AG04450 (cell line): ENCODE measurements around the gene AGBL3. TPM values are rescaled to one million over a fixed set of nuclear protein-coding genes. Genes with fewer than 3 reads are reported as not detected.

ENCODE experiments used
- CTCF ChIA-PET: fragments of 300-600, 350-600 bp; formaldehyde crosslinking; extraction: SDS; loops from one replicate; lab custom pipeline; 2022; ENCODE audit warnings: antibody characterized with exemption, inconsistent platforms; lab: Charles Lee
- POLR2A ChIA-PET: fragments of 350-600 bp; formaldehyde crosslinking; extraction: SDS; loops from one replicate; lab custom pipeline; 2021; ENCODE audit warnings: antibody characterized with exemption, inconsistent platforms; lab: Yijun Ruan, JAX
- DNase-seq: peaks from one replicate; pipeline ENCODE4 v3.0.0-alpha.2; 2011; ENCODE audit warnings: low read depth, low spot score
- H3K27ac ChIP-seq: one replicate; pipeline ENCODE4 v1.5.1; 2012; ENCODE audit warnings: low read depth, low read length, control low read depth
- H3K27me3 ChIP-seq: one replicate; pipeline ENCODE4 v1.6.0; 2012; ENCODE audit warnings: low read length; ENCODE audit not compliant: control insufficient read depth, insufficient read depth
- H3K4me3 ChIP-seq: 2 replicates; pipeline ENCODE4 v1.5.1; 2011; ENCODE audit warnings: mild to moderate bottlenecking, low read depth, low read length, control low read depth
- H3K9me3 ChIP-seq: 2 replicates; pipeline ENCODE4 v1.5.1; 2012; ENCODE audit warnings: low read length; ENCODE audit not compliant: control insufficient read depth, insufficient read depth
- polyA plus RNA-seq: library from polyadenylated mRNA; depleted of rRNA; stranded (reverse); fragments of >200 nt; gene quantifications from 2 replicates; pipeline ENCODE4 v1.2.3, GENCODE V29; 2011
- TF ChIP-seq, protein P1 (sequence below): IDR thresholded peaks from 2 replicates; pipeline ENCODE4 v1.5.1; 2011; ENCODE audit warnings: low read depth, low read length, control low read depth, inconsistent platforms

AGBL3 gene
- polyA plus RNA-seq, 1 experiment, result 0.38 TPM

DNA sequence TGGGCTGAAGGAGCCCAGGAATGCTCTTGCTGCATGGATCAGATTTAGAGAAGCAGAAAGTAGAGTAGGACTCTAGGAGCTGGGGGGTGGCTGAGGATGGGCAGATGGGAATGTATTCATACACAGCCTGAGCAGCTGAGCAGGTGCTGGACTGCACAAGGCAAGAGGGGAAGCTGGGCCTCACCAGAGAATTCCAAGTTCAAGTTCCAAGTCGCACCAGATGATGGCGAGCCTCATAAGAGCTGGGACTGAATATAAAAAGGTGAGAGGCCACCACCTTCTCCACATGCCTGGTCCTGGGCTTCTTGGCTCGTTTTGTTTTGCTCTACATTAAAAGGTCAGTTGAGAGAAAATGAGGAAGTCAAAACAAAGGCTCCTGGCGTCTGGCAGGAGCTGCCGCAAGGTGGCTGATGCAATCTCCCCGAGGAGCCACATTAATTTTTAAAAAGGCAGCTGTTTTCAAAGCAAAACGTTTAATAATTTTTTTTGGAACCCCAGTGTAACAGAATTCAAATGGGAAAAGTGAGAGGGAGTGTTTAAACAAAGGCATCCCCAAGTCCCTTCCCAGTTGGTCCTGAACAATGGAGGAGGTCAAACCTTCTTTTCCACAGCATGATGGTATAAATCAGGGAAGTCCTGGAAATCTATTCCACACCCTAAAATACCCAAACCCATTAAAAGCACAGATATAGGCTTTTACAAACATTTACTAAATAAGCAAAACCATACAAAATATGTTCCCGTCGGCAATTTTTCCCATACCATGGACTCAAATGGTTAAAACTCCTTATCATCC, 174.7 kb downstream of the AGBL3 start:
- peak overlapping the region; percentile 69 for H3K27ac ChIP-seq
- TF ChIP-seq, protein P1, sequence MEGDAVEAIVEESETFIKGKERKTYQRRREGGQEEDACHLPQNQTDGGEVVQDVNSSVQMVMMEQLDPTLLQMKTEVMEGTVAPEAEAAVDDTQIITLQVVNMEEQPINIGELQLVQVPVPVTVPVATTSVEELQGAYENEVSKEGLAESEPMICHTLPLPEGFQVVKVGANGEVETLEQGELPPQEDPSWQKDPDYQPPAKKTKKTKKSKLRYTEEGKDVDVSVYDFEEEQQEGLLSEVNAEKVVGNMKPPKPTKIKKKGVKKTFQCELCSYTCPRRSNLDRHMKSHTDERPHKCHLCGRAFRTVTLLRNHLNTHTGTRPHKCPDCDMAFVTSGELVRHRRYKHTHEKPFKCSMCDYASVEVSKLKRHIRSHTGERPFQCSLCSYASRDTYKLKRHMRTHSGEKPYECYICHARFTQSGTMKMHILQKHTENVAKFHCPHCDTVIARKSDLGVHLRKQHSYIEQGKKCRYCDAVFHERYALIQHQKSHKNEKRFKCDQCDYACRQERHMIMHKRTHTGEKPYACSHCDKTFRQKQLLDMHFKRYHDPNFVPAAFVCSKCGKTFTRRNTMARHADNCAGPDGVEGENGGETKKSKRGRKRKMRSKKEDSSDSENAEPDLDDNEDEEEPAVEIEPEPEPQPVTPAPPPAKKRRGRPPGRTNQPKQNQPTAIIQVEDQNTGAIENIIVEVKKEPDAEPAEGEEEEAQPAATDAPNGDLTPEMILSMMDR, result no peak
- no peak for DNase-seq
- ChIA-PET CTCF (interaction anchor here (1.2 to 2.7 kb wide), 3 partner anchors 8 to 14 kb away, joined by 5 to 9 read pairs (median 8); partner anchors contain the start of genes CYREN and TMEM140), POLR2A (interaction anchor here (0.7 to 2.0 kb wide), 5 partner anchors 9 to 204 kb away, joined by 3 to 12 read pairs (median 6); partner anchors contain the start of genes CYREN, TMEM140 and WDR91)
- H3K4me3 ChIP-seq, result no peak overlapping the region
- H3K9me3 ChIP-seq, result peaks cover 10% of the 10 kb centered on the region
- H3K27me3 ChIP-seq, result no peaks in the 10 kb centered on the region

DNA sequence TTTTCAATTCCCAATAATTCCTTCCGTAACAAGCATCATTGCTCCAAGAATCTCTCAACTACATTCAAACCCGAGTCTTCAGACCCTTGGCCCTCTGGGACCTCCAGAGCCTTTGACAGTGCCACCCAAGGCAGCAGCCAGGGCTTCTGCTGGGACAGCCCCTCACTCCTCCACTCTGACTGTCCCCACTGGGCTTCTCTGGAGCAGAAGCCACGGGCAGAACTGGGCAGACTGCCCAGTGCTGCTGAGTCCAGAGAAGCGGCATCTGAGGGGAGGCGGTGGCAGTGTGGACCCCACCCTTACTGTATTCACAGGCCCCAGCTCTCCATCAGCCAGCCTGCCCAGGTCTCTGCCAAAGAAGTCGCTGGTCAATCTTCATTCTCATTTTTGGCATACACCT, 175.4 kb downstream of the AGBL3 start:
- CTCF ChIA-PET, result interaction anchor here (2.7 kb wide), 1 partner anchor 9 kb away, joined by 9 read pairs; the partner anchor contains the start of gene CYREN

DNA sequence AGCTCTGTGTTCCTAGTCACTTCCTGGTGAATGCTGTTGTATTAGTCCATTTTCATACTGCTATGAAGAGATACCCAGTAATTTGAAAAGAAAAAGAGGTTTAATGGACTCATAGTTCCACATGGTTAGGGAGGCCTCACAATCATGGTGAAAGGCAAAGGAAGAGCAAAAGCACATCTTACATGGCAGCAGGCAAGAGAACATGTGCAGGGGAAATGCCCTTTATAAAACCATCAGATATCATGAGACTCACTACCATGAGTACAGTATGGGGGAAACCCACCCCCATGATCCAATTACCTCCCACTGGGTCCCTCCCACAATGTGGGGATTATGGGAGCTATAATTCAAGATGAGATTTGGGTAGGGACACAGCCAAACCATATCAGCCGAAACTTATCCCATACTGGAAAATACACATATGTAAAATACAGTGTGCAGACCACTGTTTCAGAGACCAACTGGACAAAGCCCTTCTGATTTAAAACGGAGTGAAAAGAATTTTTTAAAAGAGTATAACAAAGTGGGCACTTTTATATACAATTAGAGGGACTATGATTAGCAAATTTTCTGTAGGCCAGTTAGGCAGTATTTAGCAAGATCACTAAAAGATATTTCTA, 176.2 kb downstream of the AGBL3 start:
- CTCF ChIA-PET, result interaction anchor here (2.7 kb wide), 1 partner anchor 8 kb away, joined by 9 read pairs; the partner anchor contains the start of gene CYREN
- no peak for DNase-seq
- H3K4me3 ChIP-seq, result no peak overlapping the region
- TF ChIP-seq, protein P1, result no peak
- POLR2A ChIA-PET, result no interaction called here
- H3K27me3 ChIP-seq, result no peaks in the 10 kb centered on the region
- no peak overlapping the region for H3K27ac ChIP-seq
- H3K9me3 ChIP-seq, result peaks cover 3% of the 10 kb centered on the region

More for the DNA sequence above, 175.4 kb downstream of the AGBL3 start:
- TF ChIP-seq, protein P1, result no peak
- no peak overlapping the region for H3K4me3 ChIP-seq
- peaks cover 8% of the 10 kb centered on the region for H3K9me3 ChIP-seq
- POLR2A ChIA-PET, result no interaction called here
- no peaks in the 10 kb centered on the region for H3K27me3 ChIP-seq
- DNase-seq, result no peak
- no peak overlapping the region for H3K27ac ChIP-seq

DNA sequence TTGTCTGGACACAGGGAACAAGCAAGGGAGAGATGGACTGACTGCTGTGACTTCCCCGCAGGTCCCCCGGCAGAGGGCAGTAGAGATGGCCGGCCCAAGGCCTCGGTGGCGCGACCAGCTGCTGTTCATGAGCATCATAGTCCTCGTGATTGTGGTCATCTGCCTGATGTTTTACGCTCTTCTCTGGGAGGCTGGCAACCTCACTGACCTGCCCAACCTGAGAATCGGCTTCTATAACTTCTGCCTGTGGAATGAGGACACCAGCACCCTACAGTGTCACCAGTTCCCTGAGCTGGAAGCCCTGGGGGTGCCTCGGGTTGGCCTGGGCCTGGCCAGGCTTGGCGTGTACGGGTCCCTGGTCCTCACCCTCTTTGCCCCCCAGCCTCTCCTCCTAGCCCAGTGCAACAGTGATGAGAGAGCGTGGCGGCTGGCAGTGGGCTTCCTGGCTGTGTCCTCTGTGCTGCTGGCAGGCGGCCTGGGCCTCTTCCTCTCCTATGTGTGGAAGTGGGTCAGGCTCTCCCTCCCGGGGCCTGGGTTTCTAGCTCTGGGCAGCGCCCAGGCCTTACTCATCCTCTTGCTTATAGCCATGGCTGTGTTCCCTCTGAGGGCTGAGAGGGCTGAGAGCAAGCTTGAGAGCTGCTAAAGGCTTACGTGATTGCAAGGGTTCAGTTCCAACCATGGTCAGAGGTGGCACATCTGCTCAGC, 178.2 kb downstream of the AGBL3 start:
- ChIA-PET POLR2A (interaction anchor here (0.6 kb wide), 1 partner anchor 236 kb away, joined by 5 read pairs; no protein-coding TSS in a partner anchor), CTCF (interaction anchor here (0.9 kb wide), 1 partner anchor 110 kb away, joined by 3 read pairs; no protein-coding TSS in a partner anchor)
- Histone ChIP-seq H3K27ac (no peak overlapping the region), H3K27me3 (no peaks in the 10 kb centered on the region), H3K4me3 (no peak overlapping the region), H3K9me3 (peaks cover 3% of the 10 kb centered on the region; the same call in 1 of the 2 replicates)
- DNase-seq, result no peak
- TF ChIP-seq, protein P1, result no peak
